H1 (cell line): ENCODE results near the gene PPP1R14C. TPM values are rescaled to one million over a fixed set of nuclear protein-coding genes. Genes with fewer than 3 reads are reported as not detected.

Experiments used
- CTCF ChIA-PET: fragments of 300-600 bp; sonication (Branson Sonifier 250); formaldehyde crosslinking; loops from one replicate; lab custom pipeline; 2021; ENCODE audit not compliant: partially characterized antibody; lab: Charles Lee
- POLR2A ChIA-PET: fragments of 300-600 bp; sonication (Branson Sonifier 250); formaldehyde crosslinking; loops from one replicate; lab custom pipeline; 2021; ENCODE audit warnings: inconsistent platforms; ENCODE audit not compliant: partially characterized antibody; lab: Charles Lee
- DNase-seq, 2 experiments: peaks; one replicate each; pipeline versions ENCODE4 v3.0.0 to v3.0.0-alpha.2; 2010 to 2022; ENCODE audit warnings: low spot score in 2 of 2, low read depth in 1 of 2, mixed read lengths in 1 of 2
- FAIRE-seq: peaks from 2 replicates; lab custom pipeline; 2011; peaks lifted over from hg19 to GRCh38; lab: Jason Lieb, UNC
- H2AFZ ChIP-seq: 2 replicates; pipeline ENCODE4 v1.8.1; 2012; ENCODE audit warnings: low read length, inconsistent platforms
- H2AK5ac ChIP-seq: 2 replicates; pipeline ENCODE4 v1.6.1; 2013; ENCODE audit warnings: low read depth, low read length
- H2BK120ac ChIP-seq: replicated peaks from 2 replicates; pipeline ENCODE3; 2013; ENCODE audit warnings: low read depth, low read length, inconsistent platforms
- H2BK12ac ChIP-seq: 2 replicates; pipeline ENCODE4 v1.6.1; 2013; ENCODE audit warnings: low read depth, low read length
- H2BK15ac ChIP-seq: 2 replicates; pipeline ENCODE4 v1.6.1; 2013; ENCODE audit warnings: low read length
- H2BK20ac ChIP-seq: 2 replicates; pipeline ENCODE4 v1.6.1; 2013; ENCODE audit warnings: low read length
- H2BK5ac ChIP-seq: 2 replicates; pipeline ENCODE4 v1.6.1; 2013; ENCODE audit warnings: low read depth, low read length
- H3K14ac ChIP-seq: 2 replicates; pipeline ENCODE4 v1.6.1; 2013; ENCODE audit warnings: inconsistent platforms; ENCODE audit not compliant: insufficient read length
- H3K18ac ChIP-seq: 2 replicates; pipeline ENCODE4 v1.6.1; 2013; ENCODE audit warnings: low read length; ENCODE audit errors: extremely low read depth
- H3K23ac ChIP-seq: 2 replicates; pipeline ENCODE4 v1.6.1; 2013; ENCODE audit warnings: inconsistent platforms; ENCODE audit not compliant: insufficient read length
- H3K23me2 ChIP-seq: 2 replicates; pipeline ENCODE4 v1.6.1; 2013; ENCODE audit warnings: low read depth, low read length
- H3K27ac ChIP-seq: 2 replicates; pipeline ENCODE4 v1.6.1; 2011; ENCODE audit warnings: low read depth, low read length, inconsistent platforms
- H3K27me3 ChIP-seq, 4 experiments: replicated peaks in 1 of 4; 1 replicate in 1 of 4; 2 replicates in 3 of 4; pipeline versions ENCODE4 v1.6.1 to v1.8.1; 2011 to 2013; ENCODE audit warnings: low read length in 3 of 4, mild to moderate bottlenecking in 3 of 4, inconsistent platforms in 2 of 4, mixed read lengths in 2 of 4, moderate library complexity in 1 of 4; ENCODE audit not compliant: control insufficient read depth in 3 of 4, insufficient read depth in 3 of 4; ENCODE audit errors: extremely low read depth in 1 of 4
- H3K36me3 ChIP-seq, 4 experiments: 2 replicates each; pipeline versions ENCODE4 v1.6.1 to v1.8.1; 2011 to 2013; ENCODE audit warnings: mild to moderate bottlenecking in 4 of 4, low read length in 3 of 4, moderate library complexity in 2 of 4, control low read depth in 1 of 4, inconsistent platforms in 1 of 4; ENCODE audit not compliant: insufficient read depth in 4 of 4, control insufficient read depth in 2 of 4
- H3K4ac ChIP-seq: replicated peaks from 2 replicates; pipeline ENCODE3; 2013; ENCODE audit warnings: low read length, low read depth, mixed read lengths, inconsistent platforms; ENCODE audit not compliant: insufficient read length
- H3K4me1 ChIP-seq, 4 experiments: replicated peaks in 1 of 4; 1 replicate in 1 of 4; 2 replicates in 3 of 4; pipeline versions ENCODE4 v1.6.1 to v1.8.1; 2011 to 2013; ENCODE audit warnings: low read length in 3 of 4, inconsistent platforms in 2 of 4, mixed read lengths in 1 of 4; ENCODE audit not compliant: insufficient read depth in 4 of 4, control insufficient read depth in 3 of 4
- H3K4me2 ChIP-seq, 2 experiments: 2 replicates each; pipeline versions ENCODE4 v1.6.1 to v1.8.1; 2011 to 2013; ENCODE audit warnings: low read depth in 2 of 2, low read length in 2 of 2, control low read depth in 1 of 2, inconsistent platforms in 1 of 2, mild to moderate bottlenecking in 1 of 2; ENCODE audit not compliant: insufficient read depth in 1 of 2
- H3K4me3 ChIP-seq, 4 experiments: fragments of 200-600, 300-600 bp in 1 of 4; sonication (generic), shearing (Covaris generic), sonication (Bioruptor Twin) in 1 of 4; 2 replicates each; pipeline versions ENCODE4 v1.5.1 to v1.8.1; 2011 to 2016; ENCODE audit warnings: low read length in 4 of 4, low read depth in 3 of 4, control low read depth in 2 of 4, inconsistent platforms in 2 of 4, mild to moderate bottlenecking in 2 of 4, mixed read lengths in 1 of 4, moderate library complexity in 1 of 4; ENCODE audit not compliant: insufficient read depth in 2 of 4; ENCODE audit errors: extremely low read depth in 1 of 4
- H3K56ac ChIP-seq: replicated peaks from 2 replicates; pipeline ENCODE3; 2013; ENCODE audit warnings: low read depth, mild to moderate bottlenecking, mixed read lengths, low read length, inconsistent platforms; ENCODE audit not compliant: insufficient read length
- H3K79me1 ChIP-seq: 2 replicates; pipeline ENCODE4 v1.6.1; 2013; ENCODE audit warnings: low read depth, low read length, control low read depth
- H3K79me2 ChIP-seq, 2 experiments: 2 replicates each; pipeline versions ENCODE4 v1.6.1 to v1.8.1; 2012 to 2013; ENCODE audit warnings: low read length in 2 of 2, mild to moderate bottlenecking in 2 of 2, inconsistent platforms in 1 of 2; ENCODE audit not compliant: insufficient read depth in 2 of 2, control insufficient read depth in 1 of 2
- H3K9ac ChIP-seq, 4 experiments: replicated peaks in 1 of 4; 1 replicate in 1 of 4; 2 replicates in 3 of 4; pipeline versions ENCODE4 v1.6.1 to v1.8.1; 2011 to 2013; ENCODE audit warnings: low read depth in 3 of 4, low read length in 3 of 4, control low read depth in 2 of 4, mild to moderate bottlenecking in 2 of 4, moderate library complexity in 2 of 4, inconsistent platforms in 1 of 4; ENCODE audit errors: extremely low read depth in 1 of 4
- H3K9me3 ChIP-seq, 2 experiments: 2 replicates each; pipeline versions ENCODE4 v1.6.1 to v1.8.1; 2012 to 2013; ENCODE audit warnings: mild to moderate bottlenecking in 2 of 2, moderate library complexity in 2 of 2, control low read depth in 1 of 2, inconsistent platforms in 1 of 2, low read depth in 1 of 2, low read length in 1 of 2, mixed read lengths in 1 of 2; ENCODE audit not compliant: insufficient read depth in 2 of 2
- H4K20me1 ChIP-seq, 2 experiments: replicated peaks in 1 of 2; 2 replicates each; pipeline versions ENCODE3 to v1.8.1; 2011 to 2013; ENCODE audit warnings: inconsistent platforms in 2 of 2, low read length in 2 of 2, mild to moderate bottlenecking in 1 of 2; ENCODE audit not compliant: insufficient read depth in 2 of 2, control insufficient read depth in 1 of 2
- H4K5ac ChIP-seq: 2 replicates; pipeline ENCODE4 v1.6.1; 2013; ENCODE audit warnings: low read length, low read depth, mixed read lengths, inconsistent platforms; ENCODE audit not compliant: insufficient read length
- H4K8ac ChIP-seq: 2 replicates; pipeline ENCODE4 v1.8.0; 2013; ENCODE audit warnings: mild to moderate bottlenecking, moderate library complexity, low read length, inconsistent platforms; ENCODE audit not compliant: insufficient read depth; ENCODE audit errors: extremely low read depth
- H4K91ac ChIP-seq: replicated peaks from 2 replicates; pipeline ENCODE3; 2013; ENCODE audit warnings: low read length, mixed read lengths, inconsistent platforms; ENCODE audit not compliant: insufficient read length
- ATF3 ChIP-seq: IDR thresholded peaks from 2 replicates; pipeline ENCODE4 v1.6.1; 2011; ENCODE audit warnings: low read depth, mild to moderate bottlenecking, low read length; ENCODE audit not compliant: insufficient read depth
- BRCA1 ChIP-seq: IDR thresholded peaks from 2 replicates; pipeline ENCODE4 v1.6.1; 2012; ENCODE audit warnings: low read depth, low read length, improper control_type of control experiment
- KDM5A ChIP-seq: fragments of 200-600 bp; IDR thresholded peaks from 2 replicates; pipeline ENCODE4 v1.7.1; 2012; ENCODE audit warnings: mild to moderate bottlenecking, low read length, inconsistent platforms, mixed read lengths
- MAX ChIP-seq: IDR thresholded peaks from 2 replicates; pipeline ENCODE4 v1.6.1; 2012; ENCODE audit warnings: inconsistent platforms
- RBBP5 ChIP-seq: IDR thresholded peaks from 2 replicates; pipeline ENCODE4 v1.7.1; 2012; ENCODE audit warnings: low read depth, mild to moderate bottlenecking, inconsistent platforms, low read length, moderate library complexity, borderline replicate concordance
- SP2 ChIP-seq: IDR thresholded peaks from 2 replicates; pipeline ENCODE4 v1.6.1; 2012; ENCODE audit warnings: mild to moderate bottlenecking, low read length, inconsistent platforms
- SUZ12 ChIP-seq: fragments of 200-600 bp; sonication (generic); IDR thresholded peaks from 2 replicates; pipeline ENCODE4 v1.6.1; 2012; ENCODE audit warnings: mild to moderate bottlenecking, inconsistent platforms, low read length, moderate library complexity, mixed read lengths
- WGBS, 2 experiments: shearing (Covaris generic) in 1 of 2; methylation state at CpG; one replicate each; pipeline versions ENCODE4 v1.1.6 to v1.1.7; 2013 to 2015; ENCODE audit warnings: low lambda C conversion rate in 2 of 2, mixed read lengths in 2 of 2, inconsistent platforms in 1 of 2, low coverage in 1 of 2, missing lambda C conversion rate in 1 of 2; ENCODE audit not compliant: insufficient replicate concordance in 2 of 2, insufficient coverage in 1 of 2, insufficient read length in 1 of 2; ENCODE audit errors: extremely low coverage in 1 of 2, missing lambda C conversion rate in 1 of 2; 5-methylcytosine and 5-hydroxymethylcytosine counted together
- polyA plus RNA-seq, 7 experiments: library from polyadenylated mRNA; depleted of rRNA in 3 of 7; stranded (reverse) in 5 of 7; unstranded in 2 of 7; fragments of >200 nt in 5 of 7; fragments of 200-250 nt in 2 of 7; gene quantifications; 1 replicate in 5 of 7; 2 replicates in 1 of 7; 4 replicates in 1 of 7; pipeline versions ENCODE4 v1.2.1 to v1.2.3, GENCODE V29; 2011 to 2013; ENCODE audit warnings: missing spikeins in 2 of 7, mixed read lengths in 2 of 7
- total RNA-seq: library from RNA; stranded (reverse); fragmentation: NEBNext Ultra II Directional; extraction: Animal tissue kit (Norgen Biotek cat#: 25700); gene quantifications from 2 replicates; pipeline ENCODE4 v1.2.1, GENCODE V29; 2021

PPP1R14C gene
- total and polyA plus RNA-seq, 2 of the 8 experiments (the other 6 are each of a cell fraction or from before 2014, with no cell fraction given), result 0.30 to 0.61 TPM

- no peaks in the 10 kb centered on the region for H4K20me1 ChIP-seq
- H3K27ac ChIP-seq, result no peak overlapping the region
- peaks cover 9% of the 10 kb centered on the region; the same call in 1 of the 2 replicates for H3K23me2 ChIP-seq
- H3K27me3 ChIP-seq, result peaks cover 16 to 31% (median 26%) of the 10 kb centered on the region in 4 experiments
- H3K9ac ChIP-seq, result no peak overlapping the region
- no peak overlapping the region for H3K23ac ChIP-seq
- H3K79me1 ChIP-seq, result no peaks in the 10 kb centered on the region
- H3K4me3 ChIP-seq, result no peak overlapping the region
- no peak overlapping the region for H2AK5ac ChIP-seq
- 79% methylated on average over 7 of the region's 7 CpGs; no CpG with 5 or more reads in 1 of the 2 experiments for WGBS, 2 experiments
- TF ChIP-seq SUZ12, result no peak
- TF ChIP-seq MAX, result no peak
- no peak for TF ChIP-seq RBBP5
- TF ChIP-seq BRCA1, result no peak
- no peak for TF ChIP-seq ATF3
- no peak for TF ChIP-seq SP2
- no peak for TF ChIP-seq KDM5A
- FAIRE-seq (no peak), DNase-seq (no peak)
- H4K8ac ChIP-seq, result no peak overlapping the region
- H2BK20ac ChIP-seq, result no peak overlapping the region
- no peak overlapping the region for H3K14ac ChIP-seq
- no peak overlapping the region for H2BK15ac ChIP-seq
- no peak overlapping the region for H2BK5ac ChIP-seq
- no peak overlapping the region for H3K18ac ChIP-seq
- H3K79me2 ChIP-seq, result no peaks in the 10 kb centered on the region
- H3K36me3 ChIP-seq, result peaks cover 0 to 4% (median 0%) of the 10 kb centered on the region in 4 experiments; a peak in 1 of 8 replicates
- H2BK120ac ChIP-seq, result no peak overlapping the region
- H3K56ac ChIP-seq, result no peak overlapping the region
- no peak overlapping the region for H2AFZ ChIP-seq
- no peak overlapping the region for H3K4ac ChIP-seq
- H3K4me2 ChIP-seq, result no peak overlapping the region
- CTCF ChIA-PET, result interaction anchor here (1.1 kb wide), 1 partner anchor 58 kb away, joined by 3 read pairs; no protein-coding TSS in a partner anchor
- H4K91ac ChIP-seq, result no peak overlapping the region
- H4K5ac ChIP-seq, result no peak overlapping the region
- H3K4me1 ChIP-seq, result peaks cover 0 to 2% (median 0%) of the 10 kb centered on the region in 4 experiments; a peak in 1 of 7 replicates
- no peak overlapping the region for H2BK12ac ChIP-seq
- POLR2A ChIA-PET, result interaction anchor here (0.7 to 0.9 kb wide), 2 partner anchors 10 to 14 kb away, joined by 3 to 4 read pairs; no protein-coding TSS in a partner anchor
- no peaks in the 10 kb centered on the region for H3K9me3 ChIP-seq
Measured at GRCh38 chr6:150138638-150139037, 4.2 kb upstream of the PPP1R14C start.
